Cardiac muscle cell (in vitro differentiated cells and primary cell): ENCODE data around the gene SLC24A3. TPM values are rescaled to one million over a fixed set of nuclear protein-coding genes. Genes with fewer than 3 reads are reported as not detected.
A peak's percentile ranks its signal among the peaks of the same experiment; 100 is the strongest.

Experiments used
- DNase-seq, 2 donors: peaks; one replicate each; pipeline versions ENCODE4 v3.0.0 to v3.0.0-alpha.2; 2010 to 2017; ENCODE audit warnings: low read depth in 1 of 2, low spot score in 1 of 2
- H3K27ac ChIP-seq: fragments of 200-600 bp; sonication (generic); 2 replicates; pipeline ENCODE4 v1.5.1; 2016
- H3K27me3 ChIP-seq: fragments of 200-600 bp; sonication (generic); 2 replicates; pipeline ENCODE4 v1.6.0; 2016; ENCODE audit warnings: control low read depth
- H3K36me3 ChIP-seq: fragments of 200-600 bp; sonication (generic); 2 replicates; pipeline ENCODE4 v1.5.1; 2016; ENCODE audit warnings: control low read depth
- H3K4me1 ChIP-seq: fragments of 200-600 bp; sonication (generic); 2 replicates; pipeline ENCODE4 v1.8.1; 2017; ENCODE audit warnings: low read depth, mild to moderate bottlenecking, mixed run types
- H3K4me3 ChIP-seq: fragments of 200-600 bp; sonication (generic); 2 replicates; pipeline ENCODE4 v1.5.1; 2016; ENCODE audit warnings: mild to moderate bottlenecking
- H3K9me3 ChIP-seq: fragments of 200-600 bp; sonication (generic); 2 replicates; pipeline ENCODE4 v1.5.1; 2017; ENCODE audit warnings: low read depth, mild to moderate bottlenecking, control low read depth
- CTCF ChIP-seq: IDR thresholded peaks from 2 replicates; pipeline ENCODE4 v1.5.1; 2012; ENCODE audit warnings: low read depth, mild to moderate bottlenecking, low read length
- polyA plus RNA-seq: library from polyadenylated mRNA; unstranded; fragments of >200 nt; fragmentation: Nextera tagmentation; extraction: Ambion mirVana; gene quantifications from 2 replicates; pipeline ENCODE4 v1.2.1, GENCODE V29; 2016
- total RNA-seq: library from RNA; depleted of rRNA; stranded (reverse); fragments of >200 nt; gene quantifications from 2 replicates; pipeline ENCODE4 v1.2.3, GENCODE V29; 2016

SLC24A3 gene
- total and polyA plus RNA-seq, 2 experiments from 2014 or later: 1.6 to 1.7 TPM

- H3K27me3 ChIP-seq: no peaks in the 10 kb centered on the region
- no peak for TF ChIP-seq CTCF
- H3K27ac ChIP-seq: no peak overlapping the region
- H3K4me3 ChIP-seq: no peak overlapping the region
- H3K36me3 ChIP-seq: no peaks in the 10 kb centered on the region
- DNase-seq: no peak
- peaks cover 11% of the 10 kb centered on the region for H3K4me1 ChIP-seq
- no peaks in the 10 kb centered on the region for H3K9me3 ChIP-seq
These were observed 241.4 kb downstream of the SLC24A3 start for GRCh38 chr20:19453862-19454261.

- Histone ChIP-seq H3K4me1 (peaks cover 4% of the 10 kb centered on the region), H3K4me3 (no peak overlapping the region), H3K27me3 (no peaks in the 10 kb centered on the region), H3K9me3 (no peaks in the 10 kb centered on the region), H3K36me3 (no peaks in the 10 kb centered on the region), H3K27ac (no peak overlapping the region)
- TF ChIP-seq CTCF: no peak
- no peak for DNase-seq
These were observed 244.4 kb downstream of the SLC24A3 start for GRCh38 chr20:19456595-19457395.

- Histone ChIP-seq H3K27me3 (no peaks in the 10 kb centered on the region), H3K4me3 (no peak overlapping the region), H3K9me3 (no peaks in the 10 kb centered on the region), H3K36me3 (no peaks in the 10 kb centered on the region), H3K27ac (no peak overlapping the region), H3K4me1 (no peaks in the 10 kb centered on the region)
- DNase-seq: no peak
- TF ChIP-seq CTCF: no peak
These were observed 245.2 kb downstream of the SLC24A3 start for GRCh38 chr20:19457611-19458010.

GRCh38 chr20:19460386-19460785 lies 247.9 kb downstream of the SLC24A3 start:
- H3K4me3 ChIP-seq: no peak overlapping the region
- no peaks in the 10 kb centered on the region for H3K36me3 ChIP-seq
- no peaks in the 10 kb centered on the region for H3K27me3 ChIP-seq
- no peak for TF ChIP-seq CTCF
- H3K4me1 ChIP-seq: no peaks in the 10 kb centered on the region
- no peak overlapping the region for H3K27ac ChIP-seq
- DNase-seq: peak in 1 of 2 donors; percentile 8
- H3K9me3 ChIP-seq: no peaks in the 10 kb centered on the region

GRCh38 chr20:19462491-19462890 lies 250.0 kb downstream of the SLC24A3 start:
- Histone ChIP-seq H3K27ac (no peak overlapping the region), H3K9me3 (no peaks in the 10 kb centered on the region), H3K4me1 (no peaks in the 10 kb centered on the region), H3K36me3 (no peaks in the 10 kb centered on the region), H3K27me3 (no peaks in the 10 kb centered on the region), H3K4me3 (no peak overlapping the region)
- no peak for DNase-seq
- TF ChIP-seq CTCF: no peak
